ENCODE measurements around the gene FOXJ1. TPM values are rescaled to one million over a fixed set of nuclear protein-coding genes. Genes with fewer than 3 reads are reported as not detected.

FOXJ1 gene
- total RNA-seq, 1 donor from 2014 or later, result not detected

DNA sequence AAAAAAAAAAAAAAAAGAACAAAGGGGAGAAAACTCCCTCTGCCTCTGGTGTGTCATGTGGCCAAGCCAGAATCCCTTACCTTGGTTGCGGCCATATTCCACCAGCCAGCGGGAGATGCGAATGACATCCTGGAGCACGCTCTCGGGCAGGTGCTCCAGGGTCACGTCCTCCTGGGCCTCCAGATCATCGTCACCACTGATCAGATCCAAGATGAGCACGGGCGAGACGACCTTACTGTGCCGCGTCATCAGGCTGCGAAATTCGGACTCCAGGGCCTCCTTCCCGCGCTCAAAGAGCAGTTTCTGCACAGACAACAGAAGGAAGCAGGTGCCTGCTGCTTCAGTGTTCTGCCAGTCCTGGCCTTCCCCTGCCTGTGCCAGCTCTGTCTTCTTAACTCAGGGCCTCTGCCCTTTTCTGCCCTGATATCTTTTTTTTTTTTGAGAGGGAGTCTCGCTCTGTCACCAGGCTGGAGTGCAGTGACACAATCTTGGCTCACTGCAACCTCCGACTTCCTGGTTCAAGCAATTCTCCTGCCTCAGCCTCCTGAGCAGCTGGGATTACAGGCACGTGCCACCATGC, 43.2 kb downstream of the FOXJ1 start:
- TF ChIP-seq, protein P1, sequence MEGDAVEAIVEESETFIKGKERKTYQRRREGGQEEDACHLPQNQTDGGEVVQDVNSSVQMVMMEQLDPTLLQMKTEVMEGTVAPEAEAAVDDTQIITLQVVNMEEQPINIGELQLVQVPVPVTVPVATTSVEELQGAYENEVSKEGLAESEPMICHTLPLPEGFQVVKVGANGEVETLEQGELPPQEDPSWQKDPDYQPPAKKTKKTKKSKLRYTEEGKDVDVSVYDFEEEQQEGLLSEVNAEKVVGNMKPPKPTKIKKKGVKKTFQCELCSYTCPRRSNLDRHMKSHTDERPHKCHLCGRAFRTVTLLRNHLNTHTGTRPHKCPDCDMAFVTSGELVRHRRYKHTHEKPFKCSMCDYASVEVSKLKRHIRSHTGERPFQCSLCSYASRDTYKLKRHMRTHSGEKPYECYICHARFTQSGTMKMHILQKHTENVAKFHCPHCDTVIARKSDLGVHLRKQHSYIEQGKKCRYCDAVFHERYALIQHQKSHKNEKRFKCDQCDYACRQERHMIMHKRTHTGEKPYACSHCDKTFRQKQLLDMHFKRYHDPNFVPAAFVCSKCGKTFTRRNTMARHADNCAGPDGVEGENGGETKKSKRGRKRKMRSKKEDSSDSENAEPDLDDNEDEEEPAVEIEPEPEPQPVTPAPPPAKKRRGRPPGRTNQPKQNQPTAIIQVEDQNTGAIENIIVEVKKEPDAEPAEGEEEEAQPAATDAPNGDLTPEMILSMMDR (IDR thresholded peaks at IDR 0.05; ENCODE audit: borderline replicate concordance), result no peak
- intact Hi-C loops (cut with micrococcal nuclease), result no loop called here
- peaks cover 90% of the 10 kb centered on the region for H3K36me3 ChIP-seq

DNA sequence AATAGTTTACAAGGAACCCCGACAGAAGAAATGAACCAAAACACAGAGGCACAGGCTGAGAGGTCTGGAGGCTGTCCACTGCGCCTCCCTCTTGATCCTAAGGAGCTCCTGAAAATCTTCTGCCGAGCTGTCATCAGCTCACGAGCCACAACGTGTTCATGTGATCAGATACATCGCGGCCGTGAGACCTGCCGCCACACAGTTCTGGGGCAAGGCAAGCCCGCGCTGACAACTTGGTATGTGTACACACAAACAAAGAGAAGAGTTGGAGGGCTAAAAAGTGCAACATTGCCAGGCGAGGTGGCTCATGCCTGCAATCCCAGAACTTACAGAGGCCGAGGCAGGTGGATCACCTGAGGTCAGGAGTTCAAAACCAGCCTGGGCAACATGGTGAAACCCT, 45.1 kb downstream of the FOXJ1 start:
- Histone ChIP-seq H3K27ac (replicated peaks) (no peak overlapping the region), H3K27me3 (ENCODE audit: low read depth) (no peaks in the 10 kb centered on the region), H3K4me3 (no peak overlapping the region), H3K4me1 (no peaks in the 10 kb centered on the region), H3K9me3 (replicated peaks) (no peaks in the 10 kb centered on the region), H3K36me3 (peaks cover 94% of the 10 kb centered on the region)
- no peak for DNase-seq
- TF ChIP-seq, protein P1 (IDR thresholded peaks at IDR 0.05; ENCODE audit: borderline replicate concordance), result no peak
- intact Hi-C loops (cut with micrococcal nuclease), result no loop called here

More for the DNA sequence above, 43.2 kb downstream of the FOXJ1 start:
- H3K4me1 ChIP-seq, result peaks cover 14% of the 10 kb centered on the region
- H3K4me3 ChIP-seq, result no peak overlapping the region
- no peak overlapping the region for H3K27ac ChIP-seq (replicated peaks)
- no peaks in the 10 kb centered on the region for H3K9me3 ChIP-seq (replicated peaks)
- H3K27me3 ChIP-seq (ENCODE audit: low read depth), result no peaks in the 10 kb centered on the region
- DNase-seq, result no peak

DNA sequence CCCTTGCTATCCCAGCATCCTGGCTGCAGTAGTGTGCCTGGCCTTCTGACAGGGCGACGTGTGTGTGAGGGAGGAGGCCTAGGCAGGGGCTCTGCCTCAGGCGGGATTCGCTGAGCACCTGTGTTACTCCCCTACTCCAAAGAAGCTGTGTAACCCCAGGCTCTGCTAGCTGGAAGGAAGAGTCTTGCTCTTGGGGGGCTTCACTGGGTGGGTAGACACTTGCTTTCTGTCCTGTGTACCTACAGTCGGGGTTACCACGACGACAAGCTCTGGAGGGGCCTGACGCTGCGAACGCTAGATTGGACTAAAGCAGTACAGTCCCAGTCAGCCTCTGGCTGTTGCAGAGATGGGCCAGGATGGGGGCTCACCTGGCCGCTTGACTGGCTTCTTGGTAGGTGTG, 47.0 kb downstream of the FOXJ1 start:
- intact Hi-C loops (cut with micrococcal nuclease), result no loop called here
- DNase-seq, result no peak

DNA sequence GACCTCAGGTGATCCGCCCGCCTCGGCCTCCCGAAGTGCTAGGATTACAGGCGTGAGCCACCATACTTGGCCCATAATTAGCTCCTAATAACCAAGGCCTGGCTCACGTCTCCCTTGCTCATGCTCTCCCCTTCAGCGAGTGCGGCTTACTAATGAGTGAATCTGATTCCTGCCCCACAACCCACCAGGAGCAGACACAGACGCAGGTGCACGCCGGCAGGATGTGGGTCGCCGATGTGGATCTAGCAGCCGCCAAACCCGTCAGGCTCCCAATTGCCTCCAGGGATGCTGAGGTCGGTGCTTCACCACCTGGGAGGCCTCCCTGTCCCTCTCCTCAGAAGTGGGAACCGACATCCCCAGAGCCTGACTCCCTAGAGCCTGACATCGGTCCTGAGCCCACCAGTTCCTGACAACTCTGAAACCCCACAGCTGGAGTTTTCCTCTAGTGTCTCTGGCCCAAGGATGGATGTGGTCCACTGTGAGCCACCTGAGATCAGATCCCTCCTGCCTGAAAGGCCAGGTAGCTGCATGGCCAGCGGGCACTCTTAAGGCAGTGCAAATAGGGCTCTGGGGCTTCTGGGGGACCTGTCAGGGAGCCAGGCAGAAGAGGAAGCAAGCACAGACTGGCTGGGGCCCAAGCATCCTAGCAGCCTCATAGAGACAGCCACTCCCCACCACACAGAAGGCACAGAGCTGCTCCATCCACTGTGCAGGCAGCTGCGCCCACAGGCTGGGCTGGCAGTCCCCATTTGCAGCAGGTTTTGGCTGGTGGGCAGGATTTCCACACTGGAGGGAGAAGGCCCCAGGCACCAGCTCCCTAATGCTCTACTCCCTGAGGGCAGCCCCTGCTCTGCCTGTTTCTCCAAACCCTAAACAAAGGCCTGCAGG, 48.3 kb downstream of the FOXJ1 start:
- Histone ChIP-seq H3K9me3 (replicated peaks) (no peaks in the 10 kb centered on the region), H3K4me1 (peaks cover 9% of the 10 kb centered on the region), H3K27me3 (ENCODE audit: low read depth) (no peaks in the 10 kb centered on the region), H3K4me3 (no peak overlapping the region), H3K27ac (replicated peaks) (no peak overlapping the region), H3K36me3 (peaks cover 98% of the 10 kb centered on the region)
- DNase-seq, result no peak
- TF ChIP-seq, protein P1 (IDR thresholded peaks at IDR 0.05; ENCODE audit: borderline replicate concordance), result no peak
- intact Hi-C loops (cut with micrococcal nuclease), result no loop called here

More for the DNA sequence above, 47.0 kb downstream of the FOXJ1 start:
- TF ChIP-seq, protein P1 (IDR thresholded peaks at IDR 0.05; ENCODE audit: borderline replicate concordance), result no peak
- peaks cover 94% of the 10 kb centered on the region for H3K36me3 ChIP-seq
- H3K27ac ChIP-seq (replicated peaks), result no peak overlapping the region
- no peak overlapping the region for H3K4me3 ChIP-seq
- H3K9me3 ChIP-seq (replicated peaks), result no peaks in the 10 kb centered on the region
- no peaks in the 10 kb centered on the region for H3K27me3 ChIP-seq (ENCODE audit: low read depth)
- H3K4me1 ChIP-seq, result peaks cover 9% of the 10 kb centered on the region

DNA sequence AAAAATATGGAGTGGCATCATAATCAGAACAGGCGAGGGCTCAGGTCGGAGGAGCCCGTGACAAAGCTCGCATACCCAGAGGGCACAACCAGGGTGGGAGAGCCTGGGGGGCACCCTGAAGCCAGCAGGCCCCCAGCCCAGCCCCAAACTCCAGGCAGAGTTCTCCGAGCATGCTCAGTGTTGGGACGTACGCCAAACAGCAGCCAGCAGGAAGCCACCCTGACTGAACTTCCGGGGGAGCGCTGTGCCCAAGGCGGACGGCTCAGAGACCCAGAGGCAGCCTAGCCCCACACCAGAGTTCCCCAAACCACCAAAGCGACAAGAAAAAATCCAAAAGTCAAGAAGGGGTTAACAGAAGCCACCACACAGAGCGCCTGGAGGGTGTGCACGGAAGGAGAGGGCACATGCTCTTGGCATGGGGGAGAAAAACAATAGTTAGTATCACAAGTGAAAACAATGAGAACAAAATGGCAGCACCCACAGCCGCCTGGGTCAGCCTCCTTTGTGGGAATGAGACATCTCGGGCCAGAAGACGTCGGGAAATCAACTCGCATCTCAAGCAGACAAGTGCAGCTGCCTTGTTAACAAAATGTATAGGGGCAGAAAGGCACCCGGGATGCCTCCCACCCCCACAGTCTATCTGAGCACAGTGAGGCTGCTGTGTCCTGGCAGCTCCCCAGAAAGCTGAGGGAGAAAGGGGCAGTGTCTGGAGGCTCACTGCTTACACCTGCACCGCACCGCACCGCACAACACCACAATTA, 49.3 kb downstream of the FOXJ1 start:
- H3K27ac ChIP-seq (replicated peaks), result no peak overlapping the region
- intact Hi-C loops (cut with micrococcal nuclease), result no loop called here
- no peaks in the 10 kb centered on the region for H3K27me3 ChIP-seq (ENCODE audit: low read depth)
- TF ChIP-seq, protein P1 (IDR thresholded peaks at IDR 0.05; ENCODE audit: borderline replicate concordance), result no peak
- H3K36me3 ChIP-seq, result peaks cover 98% of the 10 kb centered on the region
- H3K4me3 ChIP-seq, result no peak overlapping the region
- no peaks in the 10 kb centered on the region for H3K9me3 ChIP-seq (replicated peaks)
- no peak for DNase-seq
- peaks cover 9% of the 10 kb centered on the region for H3K4me1 ChIP-seq

Data from left ventricle myocardium inferior (tissue), 1 donor.